ENCODE measurements around the gene PXT1. TPM values are rescaled to one million over a fixed set of nuclear protein-coding genes. Genes with fewer than 3 reads are reported as not detected.
A peak's percentile ranks its signal among the peaks of the same experiment; 100 is the strongest.
"Not testable (repeated sequence)": the region's sequence is repeated elsewhere in the genome, so short reads cannot be mapped to it uniquely, and the experiment has no call there.

PXT1 gene
- polyA plus RNA-seq, 3 donors = 0.10 TPM; not detected in 2

- no peak for DNase-seq (ENCODE audit: low read depth in 3 of 3, low spot score in 2 of 3)
Measured at GRCh38 chr6:36372088-36372487, 70.6 kb downstream of the PXT1 start.

GRCh38 chr6:36371211-36371610, 71.4 kb downstream of the PXT1 start:
- DNase-seq (ENCODE audit: low read depth in 3 of 3, low spot score in 2 of 3) = no peak

DNA sequence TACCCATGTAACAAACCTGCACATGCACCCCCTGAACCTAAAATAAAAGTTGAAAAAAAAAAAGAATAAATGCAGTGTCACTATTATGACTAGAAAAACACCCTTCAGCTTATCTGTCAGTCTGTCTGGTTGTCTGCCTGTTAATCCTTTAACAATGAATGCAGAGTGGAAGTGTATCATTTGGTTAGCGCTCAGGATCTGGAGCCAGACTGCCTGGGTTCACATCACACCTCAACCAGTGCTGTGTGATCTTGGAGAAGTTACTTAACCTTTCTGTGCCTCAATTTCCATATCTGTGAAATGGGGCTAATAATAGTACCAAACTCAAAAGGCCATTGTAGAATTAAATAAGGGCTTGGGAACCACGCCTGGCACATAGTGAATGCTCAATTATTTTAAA, 72.0 kb downstream of the PXT1 start:
- DNase-seq (ENCODE audit: low read depth in 3 of 3, low spot score in 2 of 3) = no peak

- no peak for DNase-seq (ENCODE audit: low read depth in 3 of 3, low spot score in 2 of 3)
Measured at GRCh38 chr6:36368921-36369865, 73.5 kb downstream of the PXT1 start.

- DNase-seq (ENCODE audit: low read depth in 3 of 3, low spot score in 2 of 3) = no peak
Measured at GRCh38 chr6:36368421-36368820, 74.2 kb downstream of the PXT1 start.

GRCh38 chr6:36367743-36368142, 74.9 kb downstream of the PXT1 start:
- no peak for DNase-seq (ENCODE audit: low read depth in 3 of 3, low spot score in 2 of 3)

GRCh38 chr6:36364669-36365479, 77.8 kb downstream of the PXT1 start:
- DNase-seq (ENCODE audit: low read depth in 3 of 3, low spot score in 2 of 3) = no peak

DNA sequence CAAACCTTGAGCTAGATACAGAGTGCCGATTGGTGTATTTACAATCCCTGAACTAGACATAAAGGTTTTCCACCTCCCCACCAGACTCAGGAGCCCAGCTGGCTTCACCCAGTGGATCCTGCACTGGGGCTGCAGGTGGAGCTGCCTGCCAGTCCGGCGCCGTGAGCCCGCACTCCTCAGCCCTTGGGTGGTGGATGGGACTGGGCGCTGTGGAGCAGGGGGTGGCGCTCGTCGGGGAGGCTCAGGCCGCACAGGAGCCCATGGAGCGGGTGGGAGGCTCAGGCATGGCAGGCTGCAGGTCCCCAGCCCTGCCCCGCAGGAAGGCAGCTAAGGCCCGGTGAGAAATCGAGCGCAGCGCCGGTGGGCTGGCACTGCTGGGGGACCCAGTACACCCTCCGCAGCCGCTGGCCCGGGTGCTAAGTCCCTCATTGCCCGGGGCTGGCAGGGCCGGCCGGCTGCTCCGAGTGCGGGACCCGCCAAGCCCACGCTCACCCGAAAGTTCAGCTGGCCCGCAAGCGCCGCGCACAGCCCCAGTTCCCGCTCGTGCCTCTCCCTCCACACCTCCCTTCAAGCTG, 78.5 kb downstream of the PXT1 start:
- not testable (repeated sequence) for DNase-seq (ENCODE audit: low read depth in 3 of 3, low spot score in 2 of 3)

DNA sequence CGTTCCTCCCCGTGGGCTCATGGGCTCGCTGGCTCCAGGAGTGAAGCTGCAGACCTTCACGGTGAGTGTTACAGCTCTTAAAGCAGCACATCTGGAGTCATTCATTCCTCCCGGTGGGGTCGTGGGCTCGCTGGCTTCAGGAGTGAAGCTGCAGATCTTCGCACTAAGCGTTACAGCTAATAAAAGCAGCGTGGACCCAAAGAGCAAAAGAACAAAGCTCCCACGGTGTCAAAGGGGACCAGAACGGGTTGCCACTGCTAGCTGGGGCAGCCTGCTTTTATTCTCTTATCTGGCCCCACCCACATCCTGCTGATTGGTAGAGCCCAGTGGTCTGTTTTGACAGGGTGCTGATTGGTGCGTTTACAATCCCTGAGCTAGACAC, 79.3 kb downstream of the PXT1 start:
- DNase-seq (ENCODE audit: low read depth in 3 of 3, low spot score in 2 of 3) = not testable (repeated sequence)

GRCh38 chr6:36362551-36363370, 79.9 kb downstream of the PXT1 start:
- no peak for DNase-seq (ENCODE audit: low read depth in 3 of 3, low spot score in 2 of 3)

DNA sequence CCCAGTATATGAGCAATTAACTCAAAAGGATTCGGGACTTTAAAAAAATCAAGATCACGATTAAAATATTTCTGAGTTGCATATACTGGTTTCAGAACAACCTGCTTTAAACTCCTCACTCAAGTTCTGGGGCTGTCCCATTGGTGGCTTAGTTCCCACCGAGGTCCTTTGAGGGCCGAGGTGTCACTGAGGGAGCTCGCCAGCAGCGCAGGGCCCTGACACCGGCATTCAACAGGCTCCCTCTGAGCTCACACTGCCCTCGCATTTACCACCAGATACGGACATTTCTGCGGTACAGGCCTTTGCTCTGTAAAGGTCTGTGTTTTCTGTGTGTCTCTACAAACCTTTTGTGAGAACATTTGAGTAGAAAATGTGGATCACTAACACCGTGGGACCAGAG, 81.6 kb downstream of the PXT1 start:
- DNase-seq (ENCODE audit: low read depth in 3 of 3, low spot score in 2 of 3) = no peak

- DNase-seq (ENCODE audit: low read depth in 3 of 3, low spot score in 2 of 3) = peak; percentile 50 to 66 (median 63)
Measured at GRCh38 chr6:36360241-36361054, 82.2 kb downstream of the PXT1 start.

- DNase-seq (ENCODE audit: low read depth in 3 of 3, low spot score in 2 of 3) = no peak
Measured at GRCh38 chr6:36358226-36358915, 84.3 kb downstream of the PXT1 start.

- no peak for DNase-seq (ENCODE audit: low read depth in 3 of 3, low spot score in 2 of 3)
Measured at GRCh38 chr6:36357872-36358225, 84.8 kb downstream of the PXT1 start.

GRCh38 chr6:36355819-36356218, 86.8 kb downstream of the PXT1 start:
- no peak for DNase-seq (ENCODE audit: low read depth in 3 of 3, low spot score in 2 of 3)

- no peak for DNase-seq (ENCODE audit: low read depth in 3 of 3, low spot score in 2 of 3)
Measured at GRCh38 chr6:36353411-36353915, 89.2 kb downstream of the PXT1 start.

DNA sequence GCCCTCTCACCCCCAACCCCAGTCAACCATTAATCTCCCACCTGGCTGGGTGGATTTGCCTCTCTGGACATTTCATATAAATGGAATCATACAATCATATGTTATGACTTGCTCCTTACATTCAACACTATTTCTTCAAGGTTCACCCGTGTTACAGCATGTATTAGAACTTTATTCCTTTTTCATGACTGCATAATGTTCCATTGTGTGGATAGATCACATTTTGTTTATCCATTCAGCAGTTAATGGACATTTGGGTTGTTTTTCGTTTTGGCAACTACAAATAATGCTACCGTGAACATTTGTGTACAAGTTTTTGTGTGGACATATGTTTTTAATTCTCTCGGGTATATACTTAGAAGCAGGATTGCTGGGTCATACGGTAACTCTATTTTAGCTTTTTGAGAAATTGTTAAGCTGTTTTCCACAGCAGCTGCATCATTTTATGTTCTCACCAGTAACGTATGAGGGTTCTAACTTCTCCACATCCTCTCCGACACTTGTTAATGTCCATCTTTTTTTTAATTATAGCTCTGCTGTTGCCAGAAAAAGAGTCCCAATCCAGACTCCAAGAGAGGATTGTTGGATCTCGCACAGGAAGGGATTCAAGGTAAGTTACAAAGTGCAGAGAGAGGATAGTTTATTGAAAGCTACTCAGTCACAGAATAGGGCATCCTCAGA, 90.0 kb downstream of the PXT1 start:
- no peak for DNase-seq (ENCODE audit: low read depth in 3 of 3, low spot score in 2 of 3)
